Endothelial cell (in vitro differentiated cells): ENCODE measurements around the gene GRAP2. TPM values are rescaled to one million over a fixed set of nuclear protein-coding genes. Genes with fewer than 3 reads are reported as not detected.
"Not testable (repeated sequence)": the region's sequence is repeated elsewhere in the genome, so short reads cannot be mapped to it uniquely, and the experiment has no call there.

Source experiments
- DNase-seq: peaks from one replicate; pipeline ENCODE4 v3.0.0; 2021; ENCODE audit warnings: low spot score
- H3K27ac Mint-ChIP-seq: one replicate; pipeline ENCODE4 v1.8.0; 2021; ENCODE audit warnings: mixed read lengths, inconsistent platforms; ENCODE audit not compliant: unreplicated experiment
- H3K27me3 Mint-ChIP-seq: one replicate; pipeline ENCODE4 v1.8.0; 2021; ENCODE audit warnings: mild to moderate bottlenecking, moderate library complexity, mixed read lengths, inconsistent platforms; ENCODE audit not compliant: unreplicated experiment
- H3K36me3 Mint-ChIP-seq: one replicate; pipeline ENCODE4 v1.8.0; 2021; ENCODE audit warnings: mild to moderate bottlenecking, low read depth, mixed read lengths, inconsistent platforms; ENCODE audit not compliant: unreplicated experiment
- H3K4me1 Mint-ChIP-seq: one replicate; pipeline ENCODE4 v1.8.0; 2021; ENCODE audit warnings: mild to moderate bottlenecking, mixed read lengths, inconsistent platforms; ENCODE audit not compliant: unreplicated experiment
- H3K4me3 Mint-ChIP-seq: one replicate; pipeline ENCODE4 v1.8.0; 2021; ENCODE audit warnings: mild to moderate bottlenecking, mixed read lengths, inconsistent platforms; ENCODE audit not compliant: unreplicated experiment
- H3K9me3 Mint-ChIP-seq: one replicate; pipeline ENCODE4 v1.8.0; 2021; ENCODE audit warnings: mixed read lengths, inconsistent platforms; ENCODE audit not compliant: unreplicated experiment
- total RNA-seq: library from RNA; stranded (reverse); fragmentation: NEBNext Ultra II Directional; extraction: Animal tissue kit (Norgen Biotek cat#: 25700); gene quantifications from one replicate; pipeline ENCODE4 v1.2.1, GENCODE V29; 2021; ENCODE audit not compliant: unreplicated experiment
- TF ChIP-seq, protein P1 (sequence below): fragments of 200-600 bp; sonication (generic); IDR thresholded peaks from one replicate; pipeline ENCODE4 v1.5.0; 2021; ENCODE audit warnings: antibody characterized with exemption; ENCODE audit not compliant: unreplicated experiment

GRAP2 gene
- total RNA-seq, 1 donor from 2014 or later: 20.5 TPM

DNA sequence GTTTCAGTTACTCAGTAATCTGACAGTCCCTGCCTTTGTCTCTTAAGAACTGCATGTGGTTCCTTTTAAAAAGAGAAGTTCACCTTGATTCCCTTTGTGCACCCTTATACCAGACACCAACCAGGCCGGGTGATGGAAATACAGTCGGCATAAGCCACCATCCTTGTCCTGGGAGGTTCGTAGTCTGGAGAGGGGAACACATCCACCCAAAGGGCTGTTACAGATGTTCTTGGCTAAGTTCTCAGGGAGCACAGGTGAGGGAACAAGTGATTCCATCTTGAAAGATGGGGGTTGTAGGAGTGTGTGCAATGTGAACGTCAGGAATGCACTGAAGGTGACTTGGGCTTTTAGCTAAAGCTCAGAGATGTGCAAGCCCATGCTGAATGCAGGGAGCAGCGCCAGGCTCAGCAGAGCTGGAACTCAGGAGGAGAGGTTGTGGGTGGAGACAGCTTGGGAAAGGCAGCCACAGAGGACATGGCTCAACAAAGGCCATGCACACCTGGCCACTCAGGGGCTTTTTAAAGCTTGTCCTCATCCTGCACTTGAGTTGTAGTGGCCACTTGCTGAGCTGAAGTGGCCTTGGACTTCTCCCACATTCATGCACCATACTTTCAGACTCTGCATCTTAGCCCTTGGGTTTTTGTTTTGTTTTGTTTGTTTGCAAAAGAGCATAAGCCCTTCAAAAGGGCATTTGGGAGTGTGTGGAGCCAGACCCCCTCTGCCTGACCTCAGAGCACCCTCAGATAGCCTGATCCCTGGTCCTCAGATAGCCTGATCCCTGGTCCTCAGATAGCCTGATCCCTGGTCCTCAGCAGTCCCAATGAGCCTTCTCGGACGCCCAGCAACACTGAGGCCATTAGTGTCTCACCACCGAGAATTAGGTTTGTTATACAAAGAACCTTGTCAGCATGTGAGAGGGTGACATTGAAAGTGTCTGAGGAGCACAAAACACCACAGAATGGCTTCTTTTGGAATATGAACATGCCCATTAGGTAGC is 46.6 kb downstream of the GRAP2 start:
- peak overlapping the region; percentile 95 for H3K27ac Mint-ChIP-seq
- no peaks in the 10 kb centered on the region for H3K27me3 Mint-ChIP-seq
- DNase-seq: no peak
- H3K9me3 Mint-ChIP-seq: no peaks in the 10 kb centered on the region
- H3K4me3 Mint-ChIP-seq: peak overlapping the region; percentile 32
- peaks cover 62% of the 10 kb centered on the region for H3K4me1 Mint-ChIP-seq
- no peaks in the 10 kb centered on the region for H3K36me3 Mint-ChIP-seq
- TF ChIP-seq, protein P1, sequence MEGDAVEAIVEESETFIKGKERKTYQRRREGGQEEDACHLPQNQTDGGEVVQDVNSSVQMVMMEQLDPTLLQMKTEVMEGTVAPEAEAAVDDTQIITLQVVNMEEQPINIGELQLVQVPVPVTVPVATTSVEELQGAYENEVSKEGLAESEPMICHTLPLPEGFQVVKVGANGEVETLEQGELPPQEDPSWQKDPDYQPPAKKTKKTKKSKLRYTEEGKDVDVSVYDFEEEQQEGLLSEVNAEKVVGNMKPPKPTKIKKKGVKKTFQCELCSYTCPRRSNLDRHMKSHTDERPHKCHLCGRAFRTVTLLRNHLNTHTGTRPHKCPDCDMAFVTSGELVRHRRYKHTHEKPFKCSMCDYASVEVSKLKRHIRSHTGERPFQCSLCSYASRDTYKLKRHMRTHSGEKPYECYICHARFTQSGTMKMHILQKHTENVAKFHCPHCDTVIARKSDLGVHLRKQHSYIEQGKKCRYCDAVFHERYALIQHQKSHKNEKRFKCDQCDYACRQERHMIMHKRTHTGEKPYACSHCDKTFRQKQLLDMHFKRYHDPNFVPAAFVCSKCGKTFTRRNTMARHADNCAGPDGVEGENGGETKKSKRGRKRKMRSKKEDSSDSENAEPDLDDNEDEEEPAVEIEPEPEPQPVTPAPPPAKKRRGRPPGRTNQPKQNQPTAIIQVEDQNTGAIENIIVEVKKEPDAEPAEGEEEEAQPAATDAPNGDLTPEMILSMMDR: no peak

DNA sequence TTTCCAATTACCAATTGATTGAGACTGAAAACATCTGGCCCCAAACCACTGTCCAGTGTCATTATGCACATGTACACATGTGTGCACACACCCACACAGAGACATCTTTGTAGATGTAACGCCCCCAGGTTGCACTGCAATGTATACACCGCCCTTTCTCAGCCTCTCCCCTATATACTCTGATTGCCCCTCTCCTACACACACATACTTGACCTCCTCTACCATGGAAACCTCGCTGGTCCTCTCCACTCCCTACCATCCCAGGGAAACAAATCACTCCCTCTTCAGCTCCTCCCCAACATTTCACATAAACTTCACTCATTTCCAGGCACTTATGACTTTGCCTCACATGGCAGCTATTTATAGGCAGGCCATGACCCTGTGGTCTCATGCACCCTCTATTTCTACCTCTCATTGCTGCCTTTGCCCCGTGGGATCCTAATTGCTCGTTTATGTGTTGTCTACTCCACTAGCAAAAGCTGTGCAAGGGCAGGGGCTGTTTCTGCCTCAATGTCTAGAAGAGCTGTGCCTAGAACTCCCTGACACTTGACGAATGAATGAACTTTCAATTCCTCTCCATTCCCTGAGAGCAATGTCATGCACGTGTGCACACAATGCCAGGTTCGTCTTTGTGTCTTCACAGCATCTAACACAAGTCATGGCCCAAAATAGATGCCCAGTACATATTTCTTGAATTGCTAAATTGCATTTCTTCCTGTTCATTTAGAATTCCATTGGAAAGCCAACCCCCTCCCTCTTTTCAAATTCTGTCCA is 49.3 kb downstream of the GRAP2 start:
- TF ChIP-seq, protein P1: no peak
- peaks cover 69% of the 10 kb centered on the region for H3K4me1 Mint-ChIP-seq
- no peak overlapping the region for H3K4me3 Mint-ChIP-seq
- H3K36me3 Mint-ChIP-seq: no peaks in the 10 kb centered on the region
- H3K9me3 Mint-ChIP-seq: no peaks in the 10 kb centered on the region
- H3K27ac Mint-ChIP-seq: no peak overlapping the region
- peaks cover 4% of the 10 kb centered on the region for H3K27me3 Mint-ChIP-seq
- no peak for DNase-seq

DNA sequence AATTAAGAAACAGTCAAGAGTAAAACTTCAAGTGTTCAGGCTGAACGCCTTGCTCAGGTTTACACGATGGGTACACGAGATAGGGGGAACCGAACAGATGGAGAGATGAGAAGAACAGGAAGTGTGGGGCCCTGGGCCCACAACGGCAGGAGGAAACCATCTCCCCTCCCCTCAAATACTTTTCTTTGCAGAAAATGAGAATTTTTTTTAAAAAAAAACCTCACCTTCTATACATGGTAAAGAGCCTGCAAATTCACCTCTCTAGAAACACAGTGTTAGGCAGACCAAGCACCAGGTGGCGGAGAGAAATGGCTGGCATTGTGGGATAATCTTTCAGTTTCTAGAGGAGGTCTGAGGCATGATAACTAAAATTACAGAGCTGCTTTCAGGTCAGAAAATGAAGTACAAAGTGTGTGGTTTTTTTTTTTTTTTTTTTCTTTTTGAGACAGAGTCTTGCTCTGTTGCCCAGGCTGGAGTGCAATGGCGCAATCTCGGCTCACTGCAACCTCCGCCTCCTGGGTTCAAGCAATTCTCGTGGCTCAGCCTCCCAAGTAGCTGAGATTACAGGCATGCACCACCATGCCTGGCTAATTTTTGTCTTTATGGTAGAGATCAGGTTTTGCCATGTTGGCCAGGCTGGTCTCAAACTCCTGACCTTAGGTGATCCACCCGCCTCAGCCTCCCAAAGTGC is 50.9 kb downstream of the GRAP2 start:
- not testable (repeated sequence) for DNase-seq, H3K27me3 Mint-ChIP-seq, H3K27ac Mint-ChIP-seq, H3K9me3 Mint-ChIP-seq, H3K36me3 Mint-ChIP-seq
- peaks cover 66% of the 10 kb centered on the region for H3K4me1 Mint-ChIP-seq
- H3K4me3 Mint-ChIP-seq: peak overlapping the region; percentile 1

DNA sequence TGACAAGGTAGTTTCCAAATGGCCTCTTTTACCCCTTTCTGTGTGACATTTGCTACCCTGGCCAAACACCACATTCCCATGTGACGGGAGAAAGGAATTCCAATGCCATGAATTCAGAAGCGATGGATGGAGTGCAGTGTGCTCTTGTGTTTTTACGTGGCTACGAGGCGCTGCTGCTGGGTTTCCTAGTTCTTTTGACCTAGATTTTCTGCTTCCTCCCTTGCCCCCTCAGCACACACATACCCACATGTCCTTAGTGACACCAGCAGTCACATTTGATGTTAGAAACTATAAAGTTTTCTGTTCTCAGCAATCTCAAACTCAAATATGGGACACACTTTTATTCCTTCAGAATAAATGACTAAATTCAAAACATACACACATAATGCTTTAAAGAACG is 51.5 kb downstream of the GRAP2 start:
- Mint-ChIP-seq H3K4me3 (no peak overlapping the region), H3K4me1 (peaks cover 66% of the 10 kb centered on the region), H3K27me3 (peaks cover 5% of the 10 kb centered on the region), H3K9me3 (no peaks in the 10 kb centered on the region), H3K36me3 (no peaks in the 10 kb centered on the region), H3K27ac (no peak overlapping the region)
- no peak for DNase-seq
- TF ChIP-seq, protein P1: no peak

DNA sequence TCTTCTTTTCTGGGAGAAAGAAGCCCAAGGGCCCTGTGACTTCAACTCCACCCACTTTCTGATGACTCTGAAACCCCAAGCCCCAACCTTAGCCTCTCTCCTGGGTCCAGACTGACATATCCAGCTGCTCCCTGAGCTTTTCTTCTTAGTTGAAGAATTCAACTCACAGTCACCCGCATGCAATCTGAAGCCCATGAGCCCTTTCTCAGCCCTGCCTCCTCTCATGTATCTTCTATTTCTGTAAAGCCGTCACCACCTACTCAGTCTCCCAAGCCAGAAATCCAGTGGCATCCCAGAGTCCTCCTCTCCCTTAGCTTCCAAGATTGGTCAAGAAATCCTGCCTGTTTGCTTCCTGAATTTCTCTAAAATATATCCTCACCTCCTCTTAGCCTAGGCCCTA is 52.2 kb downstream of the GRAP2 start:
- no peak for DNase-seq
- no peaks in the 10 kb centered on the region for H3K9me3 Mint-ChIP-seq
- no peak overlapping the region for H3K4me3 Mint-ChIP-seq
- H3K27me3 Mint-ChIP-seq: peaks cover 5% of the 10 kb centered on the region
- H3K4me1 Mint-ChIP-seq: peaks cover 64% of the 10 kb centered on the region
- TF ChIP-seq, protein P1: no peak
- H3K36me3 Mint-ChIP-seq: peaks cover 2% of the 10 kb centered on the region
- H3K27ac Mint-ChIP-seq: no peak overlapping the region
